Endothelial cell of umbilical vein (primary cell): ENCODE results near the gene SNRNP35. TPM values are rescaled to one million over a fixed set of nuclear protein-coding genes. Genes with fewer than 3 reads are reported as not detected.

Experiments used
- BruUV-seq: library from RNA; stranded (reverse); fragments of 400-500 nt; replicated peaks from 2 replicates; lab custom pipeline; 2021; lab: Mats Ljungman, UMichigan
- CTCF ChIA-PET: fragments of 300-600, 350-600 bp; sonication (Branson Sonifier 250); formaldehyde crosslinking; loops from one replicate; lab custom pipeline; 2021; ENCODE audit warnings: antibody characterized with exemption, inconsistent platforms; lab: Charles Lee
- POLR2A ChIA-PET: fragments of 300-600, 350-600 bp; sonication (Branson Sonifier 250); formaldehyde crosslinking; loops from one replicate; lab custom pipeline; 2021; ENCODE audit warnings: antibody characterized with exemption, inconsistent platforms; lab: Charles Lee
- DNase-seq: peaks from one replicate; pipeline ENCODE4 v3.0.0-alpha.2; 2011; ENCODE audit warnings: low read depth, low spot score
- FAIRE-seq: peaks from 2 replicates; lab custom pipeline; 2011; peaks lifted over from hg19 to GRCh38; lab: Jason Lieb, UNC
- H2AFZ ChIP-seq: 2 replicates; pipeline ENCODE4 v1.6.0; 2012; ENCODE audit warnings: low read depth, low read length, control low read depth, inconsistent platforms
- H3K27ac ChIP-seq: 2 replicates; pipeline ENCODE4 v1.5.1; 2011; ENCODE audit warnings: low read depth, mild to moderate bottlenecking, control low read depth, low read length, moderate library complexity; ENCODE audit not compliant: insufficient read depth
- H3K27me3 ChIP-seq, 2 experiments: 2 replicates each; pipeline versions ENCODE4 v1.6.0 to v1.6.1; 2011; ENCODE audit warnings: low read length in 2 of 2, mixed read lengths in 1 of 2; ENCODE audit not compliant: control insufficient read depth in 2 of 2, insufficient read depth in 2 of 2
- H3K36me3 ChIP-seq, 2 experiments: 2 replicates in 1 of 2; 3 replicates in 1 of 2; pipeline ENCODE4 v1.5.1; 2011; ENCODE audit warnings: low read length in 2 of 2, mild to moderate bottlenecking in 1 of 2, moderate library complexity in 1 of 2; ENCODE audit not compliant: control insufficient read depth in 2 of 2, insufficient read depth in 2 of 2; ENCODE audit errors: extremely low read depth in 1 of 2
- H3K4me1 ChIP-seq: 3 replicates; pipeline ENCODE4 v1.5.1; 2011; ENCODE audit warnings: mild to moderate bottlenecking, low read length; ENCODE audit not compliant: control insufficient read depth, insufficient read depth; ENCODE audit errors: extremely low read depth
- H3K4me2 ChIP-seq: 2 replicates; pipeline ENCODE4 v1.6.1; 2011; ENCODE audit warnings: low read length, control low read depth, mixed read lengths; ENCODE audit not compliant: insufficient read depth
- H3K4me3 ChIP-seq, 3 experiments: fragments of 200-600 bp in 1 of 3; sonication (generic), shearing (Covaris generic) in 1 of 3; replicated peaks in 1 of 3; 2 replicates each; pipeline ENCODE4 v1.5.1; 2011 to 2016; ENCODE audit warnings: control low read depth in 3 of 3, low read length in 3 of 3, mild to moderate bottlenecking in 2 of 3, inconsistent platforms in 1 of 3, low read depth in 1 of 3, moderate library complexity in 1 of 3; ENCODE audit not compliant: insufficient read depth in 1 of 3
- H3K79me2 ChIP-seq: 2 replicates; pipeline ENCODE4 v1.6.0; 2012; ENCODE audit warnings: low read length, inconsistent platforms; ENCODE audit not compliant: control insufficient read depth, insufficient read depth
- H3K9ac ChIP-seq: replicated peaks from 2 replicates; pipeline ENCODE3; 2011; ENCODE audit warnings: low read length, control low read depth; ENCODE audit not compliant: insufficient read depth; ENCODE audit errors: extremely low read depth
- H3K9me1 ChIP-seq: replicated peaks from 3 replicates; pipeline ENCODE4 v1.6.0; 2011; ENCODE audit warnings: mild to moderate bottlenecking, low read length; ENCODE audit not compliant: control insufficient read depth, insufficient read depth; ENCODE audit errors: extremely low read depth
- H3K9me3 ChIP-seq: replicated peaks from 2 replicates; pipeline ENCODE4 v1.5.1; 2012; ENCODE audit warnings: low read length, inconsistent platforms; ENCODE audit not compliant: control insufficient read depth, insufficient read depth
- H4K20me1 ChIP-seq: replicated peaks from 2 replicates; pipeline ENCODE3; 2011; ENCODE audit warnings: mild to moderate bottlenecking, low read length; ENCODE audit not compliant: control insufficient read depth, insufficient read depth; ENCODE audit errors: extremely low read depth
- EZH2 ChIP-seq: IDR thresholded peaks from 2 replicates; pipeline ENCODE4 v1.6.1; 2012; ENCODE audit warnings: borderline replicate concordance, low read depth, mild to moderate bottlenecking, moderate library complexity, low read length, inconsistent platforms; ENCODE audit not compliant: severe bottlenecking
- FOS ChIP-seq: IDR thresholded peaks from 2 replicates; pipeline ENCODE4 v1.6.1; 2011; ENCODE audit warnings: mild to moderate bottlenecking, low read length, moderate library complexity, borderline replicate concordance; ENCODE audit not compliant: insufficient read depth
- GATA2 ChIP-seq: IDR thresholded peaks from 2 replicates; pipeline ENCODE4 v1.7.0; 2011; ENCODE audit warnings: low read depth, mild to moderate bottlenecking, moderate library complexity, mixed read lengths, low read length; ENCODE audit not compliant: insufficient read length, insufficient read depth
- JUN ChIP-seq: IDR thresholded peaks from 2 replicates; pipeline ENCODE4 v1.6.1; 2011; ENCODE audit warnings: borderline replicate concordance, low read depth; ENCODE audit not compliant: insufficient read length, insufficient read depth
- MYC ChIP-seq: IDR thresholded peaks from one replicate; pipeline ENCODE4 v1.6.1; 2011; ENCODE audit warnings: mild to moderate bottlenecking, low read depth, low read length
- POLR2A ChIP-seq: IDR thresholded peaks from 2 replicates; pipeline ENCODE4 v1.6.1; 2012; ENCODE audit warnings: low read depth, mild to moderate bottlenecking, control low read depth, low read length
- POLR2AphosphoS5 ChIP-seq: IDR thresholded peaks from 2 replicates; pipeline ENCODE4 v1.6.1; 2012; ENCODE audit warnings: low read depth, mild to moderate bottlenecking, control low read depth, low read length, moderate library complexity; ENCODE audit not compliant: insufficient read depth
- dilution Hi-C: fragments of 300-500 bp; cut with MboI; formaldehyde crosslinking; loops from one replicate; pipeline ENCODE4 v1.15.0; 2019; ENCODE audit warnings: low sequenced_read_pairs; ENCODE audit not compliant: extremely low pct_ligation_motif_present
- intact Hi-C: fragments of 100-400 bp; cut with micrococcal nuclease; formaldehyde crosslinking; loops from one replicate; pipeline ENCODE4 v1.10.0; 2022
- polyA plus RNA-seq, 4 experiments: library from polyadenylated mRNA; depleted of rRNA in 3 of 4; stranded (reverse) in 3 of 4; unstranded in 1 of 4; fragments of >200 nt; gene quantifications; 2 replicates each; pipeline versions ENCODE4 v1.2.1 to v1.2.3, GENCODE V29; 2011 to 2012; ENCODE audit warnings: missing spikeins in 1 of 4
- total RNA-seq: library from RNA; stranded (reverse); gene quantifications from 2 replicates; pipeline ENCODE4 v1.2.3, GENCODE V29; 2021
- TF ChIP-seq, protein P1 (sequence below): IDR thresholded peaks from 2 replicates; pipeline ENCODE4 v1.6.1; 2011; ENCODE audit not compliant: insufficient read depth, insufficient read length
- TF ChIP-seq, protein P2 (sequence below), 2 donors: IDR thresholded peaks; 1 replicate in 1 of 2; 2 replicates in 1 of 2; pipeline ENCODE4 v1.5.1; 2011; ENCODE audit warnings: low read length in 2 of 2, mild to moderate bottlenecking in 2 of 2, moderate library complexity in 2 of 2, control low read depth in 1 of 2, inconsistent platforms in 1 of 2, low read depth in 1 of 2; ENCODE audit not compliant: insufficient read depth in 1 of 2; ENCODE audit errors: extremely low read depth in 1 of 2

SNRNP35 gene
- total and polyA plus RNA-seq, 2 donors (not counting 3 experiments of a cell fraction or from before 2014, with no cell fraction given): 15.9 to 30.6 TPM

DNA sequence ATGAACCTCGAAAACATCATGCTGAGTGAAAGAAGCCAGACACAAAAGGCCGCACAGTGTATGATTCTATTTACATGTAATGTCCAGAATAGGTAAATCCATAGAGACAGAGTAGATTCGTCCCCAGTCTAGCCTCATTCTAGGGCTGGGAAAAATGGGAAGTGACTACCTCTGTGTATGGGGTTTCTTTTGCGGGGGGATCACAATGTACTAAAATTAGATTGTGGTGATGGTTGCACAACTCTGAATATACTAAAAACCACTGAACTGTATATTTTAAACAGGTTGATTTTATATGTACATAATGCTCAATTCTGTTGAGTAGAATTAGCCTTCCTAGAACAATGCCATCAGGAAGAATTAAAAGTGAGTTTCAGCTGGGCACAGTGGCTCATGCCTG is 15.2 kb upstream of the SNRNP35 start:
- Histone ChIP-seq H3K36me3 (no peaks in the 10 kb centered on the region), H3K27ac (no peak overlapping the region), H3K9me1 (no peaks in the 10 kb centered on the region), H3K4me1 (peaks cover 22% of the 10 kb centered on the region), H3K27me3 (no peaks in the 10 kb centered on the region), H3K4me3 (no peak overlapping the region), H3K9me3 (no peaks in the 10 kb centered on the region), H2AFZ (no peak overlapping the region), H3K79me2 (no peaks in the 10 kb centered on the region), H4K20me1 (no peaks in the 10 kb centered on the region), H3K4me2 (no peak overlapping the region), H3K9ac (no peak overlapping the region)
- BruUV-seq: no TSS peak
- FAIRE-seq (no peak), DNase-seq (no peak)
- dilution Hi-C loops (no loop called here), intact Hi-C loops (no loop called here)
- POLR2A ChIA-PET: no interaction called here
- TF ChIP-seq EZH2 (no peak), MYC (no peak), FOS (no peak), POLR2A (no peak), POLR2AphosphoS5 (no peak), JUN (no peak), GATA2 (no peak)
- TF ChIP-seq, protein P1, sequence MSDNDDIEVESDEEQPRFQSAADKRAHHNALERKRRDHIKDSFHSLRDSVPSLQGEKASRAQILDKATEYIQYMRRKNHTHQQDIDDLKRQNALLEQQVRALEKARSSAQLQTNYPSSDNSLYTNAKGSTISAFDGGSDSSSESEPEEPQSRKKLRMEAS: no peak
- TF ChIP-seq, protein P2, sequence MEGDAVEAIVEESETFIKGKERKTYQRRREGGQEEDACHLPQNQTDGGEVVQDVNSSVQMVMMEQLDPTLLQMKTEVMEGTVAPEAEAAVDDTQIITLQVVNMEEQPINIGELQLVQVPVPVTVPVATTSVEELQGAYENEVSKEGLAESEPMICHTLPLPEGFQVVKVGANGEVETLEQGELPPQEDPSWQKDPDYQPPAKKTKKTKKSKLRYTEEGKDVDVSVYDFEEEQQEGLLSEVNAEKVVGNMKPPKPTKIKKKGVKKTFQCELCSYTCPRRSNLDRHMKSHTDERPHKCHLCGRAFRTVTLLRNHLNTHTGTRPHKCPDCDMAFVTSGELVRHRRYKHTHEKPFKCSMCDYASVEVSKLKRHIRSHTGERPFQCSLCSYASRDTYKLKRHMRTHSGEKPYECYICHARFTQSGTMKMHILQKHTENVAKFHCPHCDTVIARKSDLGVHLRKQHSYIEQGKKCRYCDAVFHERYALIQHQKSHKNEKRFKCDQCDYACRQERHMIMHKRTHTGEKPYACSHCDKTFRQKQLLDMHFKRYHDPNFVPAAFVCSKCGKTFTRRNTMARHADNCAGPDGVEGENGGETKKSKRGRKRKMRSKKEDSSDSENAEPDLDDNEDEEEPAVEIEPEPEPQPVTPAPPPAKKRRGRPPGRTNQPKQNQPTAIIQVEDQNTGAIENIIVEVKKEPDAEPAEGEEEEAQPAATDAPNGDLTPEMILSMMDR (IDR thresholded peaks at IDR 0.05; ENCODE audit: extremely low read depth in 1 of 2, insufficient read depth in 1 of 2, low read depth in 1 of 2, low read length in 2 of 2): no peak
- CTCF ChIA-PET: no interaction called here
